Body of pancreas (tissue), 4 donors: ENCODE results near the gene SCNN1A.

ENCODE experiments used
- POLR2A ChIP-seq, 3 donors: fragments of 450-650 bp; IDR thresholded peaks; one replicate each; pipeline ENCODE4 v1.6.1; 2016; ENCODE audit warnings: antibody characterized with exemption in 3 of 3, mild to moderate bottlenecking in 2 of 3
- TF ChIP-seq, protein P1 (sequence below), 7 experiments: fragments of 450-650 bp in 4 of 7; fragments of 200-600 bp in 3 of 7; sonication (generic) in 3 of 7; IDR thresholded peaks; one replicate each; pipeline ENCODE4 v1.5.1; 2016 to 2019; ENCODE audit warnings: antibody characterized with exemption in 7 of 7

DNA sequence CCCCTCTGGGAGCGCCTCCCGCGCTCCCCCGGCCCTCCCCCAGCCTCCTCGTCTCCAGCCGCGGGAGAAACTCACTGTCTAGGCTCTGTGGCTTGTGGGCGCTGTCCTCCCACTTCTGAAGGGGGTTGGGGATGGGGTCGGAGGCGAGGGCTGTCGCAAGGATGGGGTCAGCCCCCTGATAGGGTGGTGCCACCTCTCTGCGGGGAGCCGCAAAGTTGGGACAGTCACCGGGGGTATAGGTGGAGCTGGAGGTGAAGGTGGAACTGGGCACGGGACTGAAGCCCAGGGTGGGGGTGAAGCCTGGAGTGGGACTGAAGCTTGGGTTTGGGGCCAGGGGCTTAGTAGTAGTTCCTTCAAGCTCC is 45.7 kb downstream of the SCNN1A start:
- TF ChIP-seq, protein P1, sequence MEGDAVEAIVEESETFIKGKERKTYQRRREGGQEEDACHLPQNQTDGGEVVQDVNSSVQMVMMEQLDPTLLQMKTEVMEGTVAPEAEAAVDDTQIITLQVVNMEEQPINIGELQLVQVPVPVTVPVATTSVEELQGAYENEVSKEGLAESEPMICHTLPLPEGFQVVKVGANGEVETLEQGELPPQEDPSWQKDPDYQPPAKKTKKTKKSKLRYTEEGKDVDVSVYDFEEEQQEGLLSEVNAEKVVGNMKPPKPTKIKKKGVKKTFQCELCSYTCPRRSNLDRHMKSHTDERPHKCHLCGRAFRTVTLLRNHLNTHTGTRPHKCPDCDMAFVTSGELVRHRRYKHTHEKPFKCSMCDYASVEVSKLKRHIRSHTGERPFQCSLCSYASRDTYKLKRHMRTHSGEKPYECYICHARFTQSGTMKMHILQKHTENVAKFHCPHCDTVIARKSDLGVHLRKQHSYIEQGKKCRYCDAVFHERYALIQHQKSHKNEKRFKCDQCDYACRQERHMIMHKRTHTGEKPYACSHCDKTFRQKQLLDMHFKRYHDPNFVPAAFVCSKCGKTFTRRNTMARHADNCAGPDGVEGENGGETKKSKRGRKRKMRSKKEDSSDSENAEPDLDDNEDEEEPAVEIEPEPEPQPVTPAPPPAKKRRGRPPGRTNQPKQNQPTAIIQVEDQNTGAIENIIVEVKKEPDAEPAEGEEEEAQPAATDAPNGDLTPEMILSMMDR (IDR thresholded peaks at IDR 0.05) = no peak
- no peak for TF ChIP-seq POLR2A (IDR thresholded peaks at IDR 0.05)
